Measurements from ENCODE around the gene LSAMP. TPM values are rescaled to one million over a fixed set of nuclear protein-coding genes. Genes with fewer than 3 reads are reported as not detected.

Gene LSAMP
- total RNA-seq, 1 donor from 2014 or later, result 18.0 TPM

GRCh38 chr3:115853104-115853503, 592.2 kb downstream of the LSAMP start:
- Histone ChIP-seq H3K79me2 (ENCODE audit: low read depth) (no peaks in the 10 kb centered on the region), H3K4me1 (peaks cover 9% of the 10 kb centered on the region), H2AFZ (replicated peaks) (no peak overlapping the region), H3K36me3 (no peaks in the 10 kb centered on the region), H3K27ac (no peak overlapping the region), H3K4me3 (no peak overlapping the region), H3K27me3 (no peaks in the 10 kb centered on the region), H4K20me1 (ENCODE audit: low read depth) (no peaks in the 10 kb centered on the region), H3K9me3 (ENCODE audit: low read depth) (no peaks in the 10 kb centered on the region), H3K4me2 (no peak overlapping the region), H3K9ac (no peak overlapping the region), H3F3A (ENCODE audit: low read depth) (peaks cover under 1% of the 10 kb centered on the region)
- TF ChIP-seq CTCF (IDR thresholded peaks at IDR 0.05) (no peak), EZH2 (IDR thresholded peaks at IDR 0.05) (no peak), EZH2phosphoT487 (IDR thresholded peaks at IDR 0.05) (no peak)
- peaks cover 7% of the 10 kb centered on the region for H3K36me3 Mint-ChIP-seq
- H3K27ac Mint-ChIP-seq, result no peak overlapping the region
- H3K27me3 Mint-ChIP-seq (ENCODE audit: insufficient read depth, low read depth), result peaks cover 2% of the 10 kb centered on the region
- H3K4me1 Mint-ChIP-seq, result peaks cover 18% of the 10 kb centered on the region
- H3K9me3 Mint-ChIP-seq, result no peaks in the 10 kb centered on the region
- no peak for DNase-seq (ENCODE audit: low spot score)
- H3K4me3 Mint-ChIP-seq, result no peak overlapping the region

GRCh38 chr3:115852278-115852677, 593.0 kb downstream of the LSAMP start:
- DNase-seq (ENCODE audit: low spot score), result no peak
- H3K79me2 ChIP-seq (ENCODE audit: low read depth), result no peaks in the 10 kb centered on the region
- no peak overlapping the region for H3K27ac Mint-ChIP-seq
- H3K4me1 ChIP-seq, result peaks cover 7% of the 10 kb centered on the region
- TF ChIP-seq EZH2phosphoT487 (IDR thresholded peaks at IDR 0.05) (no peak), CTCF (IDR thresholded peaks at IDR 0.05) (no peak), EZH2 (IDR thresholded peaks at IDR 0.05) (no peak)
- H3K4me2 ChIP-seq, result no peak overlapping the region
- no peak overlapping the region for H3K9ac ChIP-seq
- H2AFZ ChIP-seq (replicated peaks), result no peak overlapping the region
- no peaks in the 10 kb centered on the region for H3K36me3 ChIP-seq
- H3K27me3 ChIP-seq, result no peaks in the 10 kb centered on the region
- no peaks in the 10 kb centered on the region for H3F3A ChIP-seq (ENCODE audit: low read depth)
- H3K9me3 ChIP-seq (ENCODE audit: low read depth), result no peaks in the 10 kb centered on the region
- H3K27me3 Mint-ChIP-seq (ENCODE audit: insufficient read depth, low read depth), result peaks cover 2% of the 10 kb centered on the region
- no peak overlapping the region for H3K4me3 ChIP-seq
- H3K27ac ChIP-seq, result no peak overlapping the region
- H4K20me1 ChIP-seq (ENCODE audit: low read depth), result no peaks in the 10 kb centered on the region
- H3K36me3 Mint-ChIP-seq, result peaks cover 7% of the 10 kb centered on the region
- no peak overlapping the region for H3K4me3 Mint-ChIP-seq
- H3K4me1 Mint-ChIP-seq, result peaks cover 16% of the 10 kb centered on the region
- no peaks in the 10 kb centered on the region for H3K9me3 Mint-ChIP-seq

- Mint-ChIP-seq H3K4me3 (no peak overlapping the region), H3K4me1 (peaks cover 16% of the 10 kb centered on the region), H3K9me3 (no peaks in the 10 kb centered on the region), H3K27me3 (ENCODE audit: insufficient read depth, low read depth) (peaks cover 2% of the 10 kb centered on the region), H3K36me3 (peaks cover 7% of the 10 kb centered on the region), H3K27ac (no peak overlapping the region)
- Histone ChIP-seq H3K9me3 (ENCODE audit: low read depth) (no peaks in the 10 kb centered on the region), H4K20me1 (ENCODE audit: low read depth) (no peaks in the 10 kb centered on the region), H3F3A (ENCODE audit: low read depth) (no peaks in the 10 kb centered on the region), H3K4me2 (no peak overlapping the region), H3K79me2 (ENCODE audit: low read depth) (no peaks in the 10 kb centered on the region), H3K4me1 (peaks cover 7% of the 10 kb centered on the region), H3K27ac (no peak overlapping the region), H3K9ac (no peak overlapping the region), H3K36me3 (no peaks in the 10 kb centered on the region), H3K4me3 (no peak overlapping the region), H2AFZ (replicated peaks) (no peak overlapping the region), H3K27me3 (no peaks in the 10 kb centered on the region)
- TF ChIP-seq CTCF (IDR thresholded peaks at IDR 0.05), result no peak
- no peak for TF ChIP-seq EZH2 (IDR thresholded peaks at IDR 0.05)
- no peak for TF ChIP-seq EZH2phosphoT487 (IDR thresholded peaks at IDR 0.05)
- DNase-seq (ENCODE audit: low spot score), result no peak
Observed at GRCh38 chr3:115851571-115851970, 593.7 kb downstream of the LSAMP start.

All from neural progenitor cell (in vitro differentiated cells).